Mesothelial cell of epicardium (in vitro differentiated cells): ENCODE results near the gene FIG4. TPM values are rescaled to one million over a fixed set of nuclear protein-coding genes. Genes with fewer than 3 reads are reported as not detected.
A peak's percentile ranks its signal among the peaks of the same experiment; 100 is the strongest.
"Not testable (repeated sequence)": the region's sequence is repeated elsewhere in the genome, so short reads cannot be mapped to it uniquely, and the experiment has no call there.

Experiments used
- DNase-seq, 2 experiments: peaks; one replicate each; pipeline ENCODE4 v3.0.0; 2021; ENCODE audit warnings: low spot score in 2 of 2; ENCODE audit not compliant: unreplicated experiment in 2 of 2
- H3K27ac Mint-ChIP-seq: 2 replicates; pipeline ENCODE4 v1.8.0; 2021; ENCODE audit warnings: mixed read lengths
- H3K27me3 Mint-ChIP-seq: 2 replicates; pipeline ENCODE4 v1.8.0; 2021; ENCODE audit warnings: low read depth, mixed read lengths
- H3K36me3 Mint-ChIP-seq: 2 replicates; pipeline ENCODE4 v1.8.0; 2021; ENCODE audit warnings: mixed read lengths
- H3K4me1 Mint-ChIP-seq: 2 replicates; pipeline ENCODE4 v1.8.0; 2021; ENCODE audit warnings: mixed read lengths
- H3K4me3 Mint-ChIP-seq: 2 replicates; pipeline ENCODE4 v1.8.0; 2021; ENCODE audit warnings: mild to moderate bottlenecking, moderate library complexity, mixed read lengths
- H3K9me3 Mint-ChIP-seq: 2 replicates; pipeline ENCODE4 v1.8.0; 2021; ENCODE audit warnings: mixed read lengths
- CTCF ChIP-seq: fragments of 200-600 bp; sonication (generic); IDR thresholded peaks from one replicate; pipeline ENCODE4 v1.5.0; 2021; ENCODE audit warnings: antibody characterized with exemption; ENCODE audit not compliant: unreplicated experiment
- total RNA-seq: library from RNA; stranded (reverse); gene quantifications from 3 replicates; pipeline ENCODE4 v1.2.1, GENCODE V29; 2021

Gene FIG4
- total RNA-seq, 1 donor from 2014 or later: 28.3 TPM

- H3K27me3 Mint-ChIP-seq: no peaks in the 10 kb centered on the region
- no peak overlapping the region for H3K4me3 Mint-ChIP-seq
- no peak overlapping the region for H3K27ac Mint-ChIP-seq
- DNase-seq: no peak
- no peak for TF ChIP-seq CTCF
- peaks cover 38% of the 10 kb centered on the region for H3K36me3 Mint-ChIP-seq
- H3K4me1 Mint-ChIP-seq: peaks cover 8% of the 10 kb centered on the region
- peaks cover 15% of the 10 kb centered on the region for H3K9me3 Mint-ChIP-seq
These were observed 30.9 kb downstream of the FIG4 start for GRCh38 chr6:109722011-109722410.

GRCh38 chr6:109722564-109723254 is 31.6 kb downstream of the FIG4 start:
- Mint-ChIP-seq H3K27me3 (no peaks in the 10 kb centered on the region), H3K4me3 (no peak overlapping the region), H3K9me3 (peaks cover 15% of the 10 kb centered on the region), H3K27ac (peak overlapping the region; percentile 33), H3K36me3 (peaks cover 38% of the 10 kb centered on the region), H3K4me1 (peaks cover 8% of the 10 kb centered on the region)
- no peak for TF ChIP-seq CTCF
- no peak for DNase-seq

- Mint-ChIP-seq H3K9me3 (peaks cover 15% of the 10 kb centered on the region), H3K36me3 (peaks cover 30% of the 10 kb centered on the region)
- H3K4me1 Mint-ChIP-seq, H3K4me3 Mint-ChIP-seq, H3K27ac Mint-ChIP-seq, H3K27me3 Mint-ChIP-seq, DNase-seq: not testable (repeated sequence)
These were observed 34.2 kb downstream of the FIG4 start for GRCh38 chr6:109725250-109725649.

- Mint-ChIP-seq H3K36me3 (peaks cover 35% of the 10 kb centered on the region), H3K27me3 (no peaks in the 10 kb centered on the region), H3K9me3 (peaks cover 11% of the 10 kb centered on the region), H3K4me3 (no peak overlapping the region), H3K27ac (no peak overlapping the region), H3K4me1 (peaks cover 26% of the 10 kb centered on the region)
- no peak for DNase-seq
- TF ChIP-seq CTCF: no peak
These were observed 45.4 kb downstream of the FIG4 start for GRCh38 chr6:109736273-109737025.

- peaks cover 26% of the 10 kb centered on the region for H3K4me1 Mint-ChIP-seq
- H3K27me3 Mint-ChIP-seq: no peaks in the 10 kb centered on the region
- no peak overlapping the region for H3K4me3 Mint-ChIP-seq
- peaks cover 11% of the 10 kb centered on the region for H3K9me3 Mint-ChIP-seq
- H3K27ac Mint-ChIP-seq: peak overlapping the region; percentile 31
- peaks cover 35% of the 10 kb centered on the region for H3K36me3 Mint-ChIP-seq
- DNase-seq: no peak
- no peak for TF ChIP-seq CTCF
These were observed 47.2 kb downstream of the FIG4 start for GRCh38 chr6:109738255-109738654.

GRCh38 chr6:109738667-109739066 is 47.6 kb downstream of the FIG4 start:
- Mint-ChIP-seq H3K27me3 (no peaks in the 10 kb centered on the region), H3K27ac (peak overlapping the region; percentile 31), H3K4me1 (peaks cover 26% of the 10 kb centered on the region), H3K4me3 (no peak overlapping the region), H3K36me3 (peaks cover 35% of the 10 kb centered on the region), H3K9me3 (peaks cover 11% of the 10 kb centered on the region)
- DNase-seq: no peak
- TF ChIP-seq CTCF: no peak
